T-cell (primary cell): Measurements from ENCODE around the gene ATP6V0B. TPM values are rescaled to one million over a fixed set of nuclear protein-coding genes. Genes with fewer than 3 reads are reported as not detected.
A peak's percentile ranks its signal among the peaks of the same experiment; 100 is the strongest.

Source experiments
- ATAC-seq, 4 experiments: fragments of 200-7000 bp in 3 of 4; fragments of 150-1000 bp in 1 of 4; cut with Tn5 transposase; replicated peaks in 1 of 4; 1 replicate in 3 of 4; 2 replicates in 1 of 4; pipeline ENCODE4 v1.10.0; 2021; ENCODE audit warnings: moderate library complexity in 3 of 4, mild to moderate bottlenecking in 2 of 4, moderate number of reproducible peaks in 1 of 4
- CTCF ChIA-PET, 2 donors: fragments of 300-600 bp; sonication (Branson Sonifier 250); formaldehyde crosslinking; loops; one replicate each; lab custom pipeline; 2022; ENCODE audit warnings: antibody characterized with exemption in 2 of 2; lab: Charles Lee
- POLR2A ChIA-PET, 2 donors: fragments of 300-600 bp; sonication (Branson Sonifier 250); formaldehyde crosslinking; loops; one replicate each; lab custom pipeline; 2022; ENCODE audit warnings: antibody characterized with exemption in 2 of 2; lab: Charles Lee
- DNase-seq, 35 experiments: peaks; one replicate each; pipeline versions ENCODE4 v3.0.0 to v3.0.0-alpha.2; 2013 to 2023
- H3K27ac ChIP-seq: one replicate; pipeline ENCODE4 v1.5.1; 2013; ENCODE audit warnings: low read length
- H3K27me3 ChIP-seq, 2 experiments: replicated peaks in 1 of 2; 1 replicate in 1 of 2; 2 replicates in 1 of 2; pipeline versions ENCODE4 v1.6.1 to v1.7.0; 2013; ENCODE audit warnings: low read length in 1 of 2, mixed read lengths in 1 of 2; ENCODE audit not compliant: control insufficient read depth in 2 of 2, insufficient read depth in 2 of 2; ENCODE audit errors: extremely low read depth in 1 of 2
- H3K36me3 ChIP-seq, 2 donors: 1 replicate in 1 of 2; 2 replicates in 1 of 2; pipeline versions ENCODE4 v1.6.1 to v1.7.0; 2013; ENCODE audit warnings: low read length in 1 of 2; ENCODE audit not compliant: control insufficient read depth in 2 of 2, insufficient read depth in 1 of 2; ENCODE audit errors: extremely low read depth in 1 of 2
- H3K4me1 ChIP-seq, 2 experiments: 1 replicate in 1 of 2; 2 replicates in 1 of 2; pipeline versions ENCODE4 v1.6.1 to v1.7.0; 2013; ENCODE audit warnings: low read length in 2 of 2, mixed read lengths in 1 of 2; ENCODE audit not compliant: insufficient read depth in 2 of 2, control insufficient read depth in 1 of 2; ENCODE audit errors: extremely low read depth in 1 of 2
- H3K4me3 ChIP-seq, 2 donors: 1 replicate in 1 of 2; 2 replicates in 1 of 2; pipeline versions ENCODE4 v1.5.1 to v1.7.0; 2013; ENCODE audit warnings: mild to moderate bottlenecking in 2 of 2, low read length in 1 of 2, moderate library complexity in 1 of 2; ENCODE audit not compliant: control insufficient read depth in 1 of 2; ENCODE audit errors: extremely low read depth in 1 of 2
- H3K9me3 ChIP-seq: 2 replicates; pipeline ENCODE4 v1.7.0; 2013
- H3K27ac Mint-ChIP-seq, 2 donors: one replicate each; pipeline ENCODE4 v1.8.0; 2020 to 2021; ENCODE audit warnings: mild to moderate bottlenecking in 2 of 2, mixed read lengths in 2 of 2
- H3K27me3 Mint-ChIP-seq, 2 donors: one replicate each; pipeline ENCODE4 v1.8.0; 2021 to 2022; ENCODE audit warnings: mixed read lengths in 2 of 2
- H3K36me3 Mint-ChIP-seq: one replicate; pipeline ENCODE4 v1.8.0; 2021; ENCODE audit warnings: mixed read lengths
- H3K4me1 Mint-ChIP-seq, 3 donors: one replicate each; pipeline ENCODE4 v1.8.0; 2020 to 2022; ENCODE audit warnings: mixed read lengths in 3 of 3, mild to moderate bottlenecking in 1 of 3
- H3K4me3 Mint-ChIP-seq, 3 donors: one replicate each; pipeline ENCODE4 v1.8.0; 2020 to 2022; ENCODE audit warnings: mild to moderate bottlenecking in 3 of 3, mixed read lengths in 3 of 3, moderate library complexity in 3 of 3
- H3K9me3 Mint-ChIP-seq, 3 donors: one replicate each; pipeline ENCODE4 v1.8.0; 2020 to 2022; ENCODE audit warnings: mixed read lengths in 3 of 3
- WGBS: methylation state at CpG from one replicate; pipeline ENCODE4 v1.1.5; 2013; ENCODE audit warnings: missing lambda C conversion rate; ENCODE audit not compliant: insufficient coverage; 5-methylcytosine and 5-hydroxymethylcytosine counted together
- total RNA-seq, 35 experiments: library from RNA in 6 of 35; stranded (reverse) in 6 of 35; fragments of 120-200 nt in 1 of 35; gene quantifications; one replicate each; pipeline versions ENCODE4 v1.2.1 to v1.2.4 and lab custom pipeline; 2013 to 2026

The ATP6V0B gene
- total RNA-seq, 5 donors from 2014 or later (not counting 1 experiment from before 2014, with no cell fraction given) = 57.5 to 88.6 (median 69.5) TPM

DNA sequence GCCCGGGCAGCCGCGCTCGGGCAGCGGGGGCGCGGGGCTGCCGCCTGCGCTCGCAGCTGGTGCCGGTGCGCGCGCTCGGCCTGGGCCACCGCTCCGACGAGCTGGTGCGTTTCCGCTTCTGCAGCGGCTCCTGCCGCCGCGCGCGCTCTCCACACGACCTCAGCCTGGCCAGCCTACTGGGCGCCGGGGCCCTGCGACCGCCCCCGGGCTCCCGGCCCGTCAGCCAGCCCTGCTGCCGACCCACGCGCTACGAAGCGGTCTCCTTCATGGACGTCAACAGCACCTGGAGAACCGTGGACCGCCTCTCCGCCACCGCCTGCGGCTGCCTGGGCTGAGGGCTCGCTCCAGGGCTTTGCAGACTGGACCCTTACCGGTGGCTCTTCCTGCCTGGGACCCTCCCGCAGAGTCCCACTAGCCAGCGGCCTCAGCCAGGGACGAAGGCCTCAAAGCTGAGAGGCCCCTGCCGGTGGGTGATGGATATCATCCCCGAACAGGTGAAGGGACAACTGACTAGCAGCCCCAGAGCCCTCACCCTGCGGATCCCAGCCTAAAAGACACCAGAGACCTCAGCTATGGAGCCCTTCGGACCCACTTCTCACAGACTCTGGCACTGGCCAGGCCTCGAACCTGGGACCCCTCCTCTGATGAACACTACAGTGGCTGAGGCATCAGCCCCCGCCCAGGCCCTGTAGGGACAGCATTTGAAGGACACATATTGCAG is 38.2 kb upstream of the ATP6V0B start:
- no peaks in the 10 kb centered on the region for H3K9me3 ChIP-seq
- Mint-ChIP-seq H3K27me3 (peaks cover 22 to 34% of the 10 kb centered on the region in 2 donors), H3K36me3 (peaks cover 3% of the 10 kb centered on the region), H3K4me3 (peak overlapping the region; percentile 13 to 67 (median 17)), H3K4me1 (peaks cover 18 to 25% (median 23%) of the 10 kb centered on the region in 3 donors), H3K9me3 (no peaks in the 10 kb centered on the region), H3K27ac (no peak overlapping the region)
- no peak overlapping the region for H3K27ac ChIP-seq
- H3K4me3 ChIP-seq = peak overlapping the region in 1 of 2 donors; percentile 58
- peaks cover 0 to 32% of the 10 kb centered on the region in 2 experiments for H3K4me1 ChIP-seq
- H3K27me3 ChIP-seq = peaks cover 3 to 51% of the 10 kb centered on the region in 2 experiments
- no peaks in the 10 kb centered on the region for H3K36me3 ChIP-seq
- peak in 2 of 35 experiments; percentile 26 to 32 for DNase-seq
- 14% methylated on average over 54 of the region's 56 CpGs for WGBS
- ChIA-PET POLR2A (no interaction called here), CTCF (interaction anchor here (2.4 to 2.8 kb wide), 2 partner anchors 9 to 173 kb away, joined by 12 to 17 read pairs; no protein-coding TSS in a partner anchor)
- ATAC-seq = peak in 3 of 4 experiments; percentile 38 to 56 (median 50)

DNA sequence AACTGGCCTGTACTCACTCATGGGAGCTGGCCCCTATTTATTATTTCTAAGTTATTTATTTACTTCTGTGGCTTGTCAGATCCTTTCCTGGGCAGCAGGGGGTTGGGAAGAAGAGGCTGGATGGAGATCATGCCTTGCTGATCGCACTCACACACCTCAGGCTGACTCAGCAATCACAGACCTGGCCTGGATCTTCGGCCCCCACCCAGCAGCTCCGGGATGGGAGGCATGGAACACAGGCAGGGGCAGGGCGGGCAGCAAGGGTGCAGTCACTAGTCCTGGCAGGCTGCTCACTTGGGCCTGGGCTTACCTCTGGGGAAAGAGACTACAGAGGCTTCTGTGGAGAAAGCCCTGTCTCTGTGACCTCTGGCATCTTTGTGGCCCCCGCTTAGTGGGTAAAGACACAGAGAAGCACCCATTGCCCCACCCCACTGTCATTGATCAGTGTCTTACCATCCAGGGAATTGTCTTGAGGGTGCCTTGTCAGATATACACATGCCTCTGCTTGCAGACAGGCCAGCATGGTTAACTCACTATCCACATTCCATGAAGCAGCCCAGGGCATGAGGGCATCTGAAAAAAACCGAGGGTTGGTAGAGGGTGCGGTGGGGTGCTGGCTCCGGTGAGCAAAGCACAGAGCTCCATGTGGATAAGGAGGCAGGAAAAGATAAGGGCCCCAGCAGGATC is 37.4 kb upstream of the ATP6V0B start:
- ATAC-seq (no peak), DNase-seq (no peak)
- peak overlapping the region in 1 of 3 donors; percentile 67 for H3K4me3 Mint-ChIP-seq
- CTCF ChIA-PET = interaction anchor here in 1 of 2 donors (1.2 kb wide), 1 partner anchor 174 kb away, joined by 3 read pairs; no protein-coding TSS in a partner anchor
- H3K4me1 Mint-ChIP-seq = peaks cover 18 to 25% (median 23%) of the 10 kb centered on the region in 3 donors
- Histone ChIP-seq H3K36me3 (no peaks in the 10 kb centered on the region), H3K27me3 (peaks cover 3 to 45% of the 10 kb centered on the region in 2 experiments), H3K9me3 (no peaks in the 10 kb centered on the region), H3K4me1 (peaks cover 0 to 32% of the 10 kb centered on the region in 2 experiments), H3K27ac (no peak overlapping the region), H3K4me3 (no peak overlapping the region)
- H3K9me3 Mint-ChIP-seq = no peaks in the 10 kb centered on the region
- peaks cover 3% of the 10 kb centered on the region for H3K36me3 Mint-ChIP-seq
- no peak overlapping the region for H3K27ac Mint-ChIP-seq
- WGBS = 84% methylated on average over 3 of the region's 8 CpGs
- POLR2A ChIA-PET = no interaction called here
- H3K27me3 Mint-ChIP-seq = peaks cover 22 to 34% of the 10 kb centered on the region in 2 donors

DNA sequence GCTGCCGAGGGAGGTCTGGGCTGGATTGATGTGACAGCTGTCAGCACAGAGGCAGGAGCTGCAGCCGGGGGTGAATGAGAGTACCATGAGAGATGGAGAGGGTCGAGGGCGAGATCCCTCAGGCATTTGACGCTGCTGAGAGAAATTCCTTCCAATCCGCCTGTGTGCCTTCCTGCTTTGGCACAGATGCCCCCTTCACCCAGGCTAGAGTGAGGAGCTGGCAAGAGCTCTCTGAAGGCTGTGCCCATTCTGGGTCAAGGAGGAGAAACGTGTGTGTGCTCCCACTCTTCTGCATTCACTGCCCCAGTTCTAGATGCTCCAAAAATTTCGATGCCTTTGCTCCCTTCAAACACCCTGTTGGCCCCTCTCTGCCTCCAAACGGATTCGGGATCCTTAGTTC is 36.4 kb upstream of the ATP6V0B start:
- ATAC-seq (no peak), DNase-seq (no peak)
- H3K4me1 Mint-ChIP-seq = peaks cover 9 to 23% (median 18%) of the 10 kb centered on the region in 3 donors
- no peak overlapping the region for H3K4me3 Mint-ChIP-seq
- ChIA-PET CTCF (interaction anchor here in 1 of 2 donors (1.2 kb wide), 1 partner anchor 175 kb away, joined by 3 read pairs; no protein-coding TSS in a partner anchor), POLR2A (no interaction called here)
- H3K36me3 Mint-ChIP-seq = peaks cover 7% of the 10 kb centered on the region
- H3K4me3 ChIP-seq = no peak overlapping the region
- 85% methylated on average over 6 of the region's 10 CpGs for WGBS
- H3K36me3 ChIP-seq = no peaks in the 10 kb centered on the region
- peaks cover 0 to 27% of the 10 kb centered on the region in 2 experiments for H3K4me1 ChIP-seq
- H3K27ac ChIP-seq = no peak overlapping the region
- peaks cover 15 to 24% of the 10 kb centered on the region in 2 donors for H3K27me3 Mint-ChIP-seq
- peaks cover 3 to 34% of the 10 kb centered on the region in 2 experiments for H3K27me3 ChIP-seq
- H3K27ac Mint-ChIP-seq = no peak overlapping the region
- H3K9me3 Mint-ChIP-seq = no peaks in the 10 kb centered on the region
- no peaks in the 10 kb centered on the region for H3K9me3 ChIP-seq

DNA sequence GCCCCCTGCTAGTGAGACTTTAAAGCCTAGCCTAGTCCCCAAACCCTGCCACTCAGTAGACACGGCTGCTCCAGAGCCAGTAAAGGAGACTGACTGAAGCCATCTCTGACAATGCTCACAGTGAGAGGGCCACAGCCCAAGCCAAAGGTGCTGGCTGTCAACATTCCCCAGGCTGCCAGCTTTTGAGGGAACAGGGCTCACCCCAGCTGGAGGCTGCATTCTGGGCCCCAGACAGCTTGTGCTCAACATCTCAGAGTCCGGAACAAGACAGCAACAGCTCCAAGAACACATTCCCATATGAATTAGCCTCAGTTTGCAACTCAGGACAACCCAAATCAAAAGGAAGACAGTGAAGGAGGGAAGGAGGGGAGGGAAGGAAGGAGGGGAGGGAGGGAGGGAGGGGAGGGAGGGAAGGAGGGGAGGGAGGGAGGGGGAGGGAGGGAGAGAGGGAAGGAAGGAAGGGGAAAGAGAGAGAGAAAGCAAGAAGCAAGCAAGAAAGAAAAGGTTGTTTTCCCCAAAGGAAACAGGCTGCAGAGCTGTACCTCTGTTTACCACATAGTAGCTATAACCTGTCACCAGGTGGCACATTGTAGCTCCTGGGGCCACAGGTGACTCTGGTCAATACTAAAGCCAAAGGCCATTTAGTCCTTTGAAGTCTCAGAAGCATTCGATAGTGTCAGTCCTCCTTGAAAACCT is 35.7 kb upstream of the ATP6V0B start:
- POLR2A ChIA-PET = no interaction called here
- Histone ChIP-seq H3K4me1 (peaks cover 0 to 20% of the 10 kb centered on the region in 2 experiments), H3K36me3 (no peaks in the 10 kb centered on the region), H3K9me3 (no peaks in the 10 kb centered on the region), H3K27ac (no peak overlapping the region), H3K27me3 (peaks cover 1 to 28% of the 10 kb centered on the region in 2 experiments), H3K4me3 (no peak overlapping the region)
- Mint-ChIP-seq H3K4me3 (no peak overlapping the region), H3K4me1 (peaks cover 5 to 20% (median 15%) of the 10 kb centered on the region in 3 donors), H3K36me3 (peaks cover 7% of the 10 kb centered on the region), H3K27ac (no peak overlapping the region), H3K27me3 (peaks cover 12 to 21% of the 10 kb centered on the region in 2 donors), H3K9me3 (no peaks in the 10 kb centered on the region)
- DNase-seq = no peak
- no peak for ATAC-seq
- CTCF ChIA-PET = interaction anchor here (0.6 kb wide), 2 partner anchors 77 to 1463 kb away, joined by 4 to 7 read pairs; no protein-coding TSS in a partner anchor
- 88% methylated on average over 2 of the region's 3 CpGs for WGBS

DNA sequence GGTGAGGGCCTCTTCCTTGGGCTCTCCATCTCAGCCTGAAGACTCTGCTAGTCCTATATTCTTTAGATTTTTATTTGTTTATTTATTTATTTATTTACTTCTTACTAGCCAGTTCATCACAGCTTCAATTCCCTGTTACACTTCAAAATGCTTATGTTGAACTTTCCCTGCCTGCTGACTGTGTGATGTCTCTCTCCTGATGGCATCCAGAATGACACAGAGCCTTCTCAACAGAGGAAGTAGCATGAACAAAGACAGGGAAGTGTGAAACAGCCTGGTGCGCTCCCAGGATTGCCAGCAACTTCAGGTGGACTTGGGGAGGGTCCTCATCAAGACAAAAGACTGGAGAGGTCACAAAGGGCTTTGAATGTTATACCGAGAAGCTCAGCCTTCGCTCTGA is 32.3 kb upstream of the ATP6V0B start:
- Mint-ChIP-seq H3K9me3 (no peaks in the 10 kb centered on the region), H3K27ac (no peak overlapping the region), H3K4me1 (peaks cover 17 to 28% (median 21%) of the 10 kb centered on the region in 3 donors), H3K27me3 (no peaks in the 10 kb centered on the region), H3K4me3 (no peak overlapping the region), H3K36me3 (peaks cover 7% of the 10 kb centered on the region)
- ChIA-PET POLR2A (no interaction called here), CTCF (no interaction called here)
- WGBS = 91% methylated on average over 3 of the region's 3 CpGs
- Histone ChIP-seq H3K9me3 (no peaks in the 10 kb centered on the region), H3K27me3 (peaks cover 0 to under 1% of the 10 kb centered on the region in 2 experiments), H3K27ac (no peak overlapping the region), H3K4me3 (no peak overlapping the region), H3K4me1 (peaks cover 13 to 22% of the 10 kb centered on the region in 2 experiments), H3K36me3 (no peaks in the 10 kb centered on the region)
- DNase-seq (no peak), ATAC-seq (no peak)

DNA sequence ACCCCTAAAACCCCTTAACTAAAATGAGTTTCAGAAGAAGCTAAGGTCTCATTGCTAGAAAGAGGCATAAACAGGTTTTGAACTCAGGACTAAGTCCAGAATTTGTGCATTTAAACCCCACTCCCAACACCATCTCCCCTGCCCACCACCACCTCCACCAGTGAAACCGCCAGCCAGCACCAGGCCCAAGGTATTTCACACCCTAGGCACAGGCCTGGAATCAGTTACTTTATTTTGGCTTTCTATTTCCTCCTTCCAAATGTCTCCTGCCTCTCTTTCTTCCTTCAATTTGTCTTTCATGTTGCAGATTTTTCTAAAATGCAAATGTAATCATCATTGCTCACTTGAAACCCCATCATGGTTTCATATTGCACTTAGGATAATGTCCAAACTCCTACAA is 29.9 kb upstream of the ATP6V0B start:
- H3K4me3 Mint-ChIP-seq = peak overlapping the region; percentile 6 to 40 (median 13)
- 80% methylated on average over 1 of the region's 1 CpG for WGBS
- CTCF ChIA-PET = interaction anchor here (0.6 to 1.5 kb wide), 5 partner anchors 10 to 182 kb away, joined by 3 to 17 read pairs (median 3); partner anchors contain the start of genes ARTN (in 1 of the 2) and DPH2 (in 1 of the 2)
- DNase-seq (no peak), ATAC-seq (no peak)
- peaks cover 37 to 49% (median 39%) of the 10 kb centered on the region in 3 donors for H3K4me1 Mint-ChIP-seq
- H3K4me3 ChIP-seq = no peak overlapping the region
- peaks cover 21 to 40% of the 10 kb centered on the region in 2 experiments for H3K4me1 ChIP-seq
- H3K36me3 Mint-ChIP-seq = peaks cover 4% of the 10 kb centered on the region
- no peaks in the 10 kb centered on the region for H3K36me3 ChIP-seq
- H3K9me3 Mint-ChIP-seq = no peaks in the 10 kb centered on the region
- no peaks in the 10 kb centered on the region for H3K9me3 ChIP-seq
- H3K27ac Mint-ChIP-seq = no peak overlapping the region
- no peak overlapping the region for H3K27ac ChIP-seq
- no peaks in the 10 kb centered on the region for H3K27me3 ChIP-seq
- no peaks in the 10 kb centered on the region for H3K27me3 Mint-ChIP-seq
- POLR2A ChIA-PET = no interaction called here
